IMR-90 (cell line): ENCODE data around the gene ALCAM.

ENCODE experiments used
- BHLHE40 ChIP-seq: fragments of 150-350 bp; IDR thresholded peaks from 2 replicates; pipeline ENCODE4 v1.6.1; 2016; ENCODE audit warnings: mild to moderate bottlenecking, low read depth, low read length
- CEBPB ChIP-seq: IDR thresholded peaks from 2 replicates; pipeline ENCODE4 v1.6.1; 2012; ENCODE audit warnings: low read depth, low read length, improper control_type of control experiment
- CHD1 ChIP-seq: IDR thresholded peaks from 2 replicates; pipeline ENCODE4 v1.6.1; 2012; ENCODE audit warnings: low read depth, low read length, improper control_type of control experiment
- CTCF ChIP-seq: conservative IDR thresholded peaks from 2 replicates; pipeline ENCODE4 v1.5.1; 2012; ENCODE audit warnings: mild to moderate bottlenecking, low read depth, low read length, improper control_type of control experiment
- MAFK ChIP-seq: IDR thresholded peaks from 2 replicates; pipeline ENCODE4 v1.6.1; 2012; ENCODE audit warnings: low read depth, low read length, improper control_type of control experiment
- POLR2A ChIP-seq: IDR thresholded peaks from 2 replicates; pipeline ENCODE4 v1.6.1; 2012; ENCODE audit warnings: mild to moderate bottlenecking, low read depth, low read length
- RAD21 ChIP-seq: IDR thresholded peaks from 2 replicates; pipeline ENCODE4 v1.6.1; 2012; ENCODE audit warnings: low read length, improper control_type of control experiment
- RFX5 ChIP-seq: IDR thresholded peaks from 2 replicates; pipeline ENCODE4 v1.8.0; 2012; ENCODE audit warnings: low read depth, mild to moderate bottlenecking, low read length, moderate library complexity
- SMC3 ChIP-seq: fragments of 150-350 bp; IDR thresholded peaks from 2 replicates; pipeline ENCODE4 v1.6.1; 2016; ENCODE audit warnings: low read depth, mild to moderate bottlenecking, antibody characterized with exemption, low read length, moderate library complexity
- USF2 ChIP-seq: fragments of 150-350 bp; IDR thresholded peaks from 2 replicates; pipeline ENCODE4 v1.6.1; 2017; ENCODE audit warnings: mild to moderate bottlenecking, antibody characterized with exemption, low read length, low read depth

DNA sequence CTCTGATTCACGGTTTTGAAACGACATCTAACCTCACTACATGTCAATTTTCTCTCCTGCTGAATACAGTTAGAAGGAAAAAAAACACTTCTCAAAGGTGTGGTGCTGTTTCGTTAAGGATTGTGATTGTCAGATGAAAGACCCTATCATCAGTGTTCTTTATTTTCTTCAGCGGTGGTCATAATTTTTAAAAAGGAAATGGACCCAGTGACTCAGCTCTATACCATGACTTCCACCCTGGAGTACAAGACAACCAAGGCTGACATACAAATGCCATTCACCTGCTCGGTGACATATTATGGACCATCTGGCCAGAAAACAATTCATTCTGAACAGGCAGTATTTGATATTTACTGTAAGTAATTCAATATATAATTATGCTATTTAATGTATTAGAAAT is 167.8 kb downstream of the ALCAM start:
- no peak for TF ChIP-seq RFX5
- TF ChIP-seq CTCF: no peak
- no peak for TF ChIP-seq CHD1
- no peak for TF ChIP-seq SMC3
- no peak for TF ChIP-seq POLR2A
- TF ChIP-seq RAD21: no peak
- no peak for TF ChIP-seq BHLHE40
- no peak for TF ChIP-seq MAFK
- TF ChIP-seq USF2: no peak
- no peak for TF ChIP-seq CEBPB
